H1 (cell line): ENCODE measurements around the gene VSNL1. TPM values are rescaled to one million over a fixed set of nuclear protein-coding genes. Genes with fewer than 3 reads are reported as not detected.

Experiments
- CTCF ChIA-PET: fragments of 300-600 bp; sonication (Branson Sonifier 250); formaldehyde crosslinking; loops from one replicate; lab custom pipeline; 2021; ENCODE audit not compliant: partially characterized antibody; lab: Charles Lee
- POLR2A ChIA-PET: fragments of 300-600 bp; sonication (Branson Sonifier 250); formaldehyde crosslinking; loops from one replicate; lab custom pipeline; 2021; ENCODE audit warnings: inconsistent platforms; ENCODE audit not compliant: partially characterized antibody; lab: Charles Lee
- DNase-seq, 2 experiments: peaks; one replicate each; pipeline versions ENCODE4 v3.0.0 to v3.0.0-alpha.2; 2010 to 2022; ENCODE audit warnings: low spot score in 2 of 2, low read depth in 1 of 2, mixed read lengths in 1 of 2
- FAIRE-seq: peaks from 2 replicates; lab custom pipeline; 2011; peaks lifted over from hg19 to GRCh38; lab: Jason Lieb, UNC
- H2AFZ ChIP-seq: 2 replicates; pipeline ENCODE4 v1.8.1; 2012; ENCODE audit warnings: low read length, inconsistent platforms
- H2AK5ac ChIP-seq: 2 replicates; pipeline ENCODE4 v1.6.1; 2013; ENCODE audit warnings: low read depth, low read length
- H2BK120ac ChIP-seq: replicated peaks from 2 replicates; pipeline ENCODE3; 2013; ENCODE audit warnings: low read depth, low read length, inconsistent platforms
- H2BK12ac ChIP-seq: 2 replicates; pipeline ENCODE4 v1.6.1; 2013; ENCODE audit warnings: low read depth, low read length
- H2BK15ac ChIP-seq: 2 replicates; pipeline ENCODE4 v1.6.1; 2013; ENCODE audit warnings: low read length
- H2BK20ac ChIP-seq: 2 replicates; pipeline ENCODE4 v1.6.1; 2013; ENCODE audit warnings: low read length
- H2BK5ac ChIP-seq: 2 replicates; pipeline ENCODE4 v1.6.1; 2013; ENCODE audit warnings: low read depth, low read length
- H3K14ac ChIP-seq: 2 replicates; pipeline ENCODE4 v1.6.1; 2013; ENCODE audit warnings: inconsistent platforms; ENCODE audit not compliant: insufficient read length
- H3K18ac ChIP-seq: 2 replicates; pipeline ENCODE4 v1.6.1; 2013; ENCODE audit warnings: low read length; ENCODE audit errors: extremely low read depth
- H3K23ac ChIP-seq: 2 replicates; pipeline ENCODE4 v1.6.1; 2013; ENCODE audit warnings: inconsistent platforms; ENCODE audit not compliant: insufficient read length
- H3K23me2 ChIP-seq: 2 replicates; pipeline ENCODE4 v1.6.1; 2013; ENCODE audit warnings: low read depth, low read length
- H3K27ac ChIP-seq: 2 replicates; pipeline ENCODE4 v1.6.1; 2011; ENCODE audit warnings: low read depth, low read length, inconsistent platforms
- H3K27me3 ChIP-seq, 4 experiments: replicated peaks in 1 of 4; 1 replicate in 1 of 4; 2 replicates in 3 of 4; pipeline versions ENCODE4 v1.6.1 to v1.8.1; 2011 to 2013; ENCODE audit warnings: low read length in 3 of 4, mild to moderate bottlenecking in 3 of 4, inconsistent platforms in 2 of 4, mixed read lengths in 2 of 4, moderate library complexity in 1 of 4; ENCODE audit not compliant: control insufficient read depth in 3 of 4, insufficient read depth in 3 of 4; ENCODE audit errors: extremely low read depth in 1 of 4
- H3K36me3 ChIP-seq, 4 experiments: 2 replicates each; pipeline versions ENCODE4 v1.6.1 to v1.8.1; 2011 to 2013; ENCODE audit warnings: mild to moderate bottlenecking in 4 of 4, low read length in 3 of 4, moderate library complexity in 2 of 4, control low read depth in 1 of 4, inconsistent platforms in 1 of 4; ENCODE audit not compliant: insufficient read depth in 4 of 4, control insufficient read depth in 2 of 4
- H3K4ac ChIP-seq: replicated peaks from 2 replicates; pipeline ENCODE3; 2013; ENCODE audit warnings: low read length, low read depth, mixed read lengths, inconsistent platforms; ENCODE audit not compliant: insufficient read length
- H3K4me1 ChIP-seq, 4 experiments: replicated peaks in 1 of 4; 1 replicate in 1 of 4; 2 replicates in 3 of 4; pipeline versions ENCODE4 v1.6.1 to v1.8.1; 2011 to 2013; ENCODE audit warnings: low read length in 3 of 4, inconsistent platforms in 2 of 4, mixed read lengths in 1 of 4; ENCODE audit not compliant: insufficient read depth in 4 of 4, control insufficient read depth in 3 of 4
- H3K4me2 ChIP-seq, 2 experiments: 2 replicates each; pipeline versions ENCODE4 v1.6.1 to v1.8.1; 2011 to 2013; ENCODE audit warnings: low read depth in 2 of 2, low read length in 2 of 2, control low read depth in 1 of 2, inconsistent platforms in 1 of 2, mild to moderate bottlenecking in 1 of 2; ENCODE audit not compliant: insufficient read depth in 1 of 2
- H3K4me3 ChIP-seq, 4 experiments: fragments of 200-600, 300-600 bp in 1 of 4; sonication (generic), shearing (Covaris generic), sonication (Bioruptor Twin) in 1 of 4; 2 replicates each; pipeline versions ENCODE4 v1.5.1 to v1.8.1; 2011 to 2016; ENCODE audit warnings: low read length in 4 of 4, low read depth in 3 of 4, control low read depth in 2 of 4, inconsistent platforms in 2 of 4, mild to moderate bottlenecking in 2 of 4, mixed read lengths in 1 of 4, moderate library complexity in 1 of 4; ENCODE audit not compliant: insufficient read depth in 2 of 4; ENCODE audit errors: extremely low read depth in 1 of 4
- H3K56ac ChIP-seq: replicated peaks from 2 replicates; pipeline ENCODE3; 2013; ENCODE audit warnings: low read depth, mild to moderate bottlenecking, mixed read lengths, low read length, inconsistent platforms; ENCODE audit not compliant: insufficient read length
- H3K79me1 ChIP-seq: 2 replicates; pipeline ENCODE4 v1.6.1; 2013; ENCODE audit warnings: low read depth, low read length, control low read depth
- H3K79me2 ChIP-seq, 2 experiments: 2 replicates each; pipeline versions ENCODE4 v1.6.1 to v1.8.1; 2012 to 2013; ENCODE audit warnings: low read length in 2 of 2, mild to moderate bottlenecking in 2 of 2, inconsistent platforms in 1 of 2; ENCODE audit not compliant: insufficient read depth in 2 of 2, control insufficient read depth in 1 of 2
- H3K9ac ChIP-seq, 4 experiments: replicated peaks in 1 of 4; 1 replicate in 1 of 4; 2 replicates in 3 of 4; pipeline versions ENCODE4 v1.6.1 to v1.8.1; 2011 to 2013; ENCODE audit warnings: low read depth in 3 of 4, low read length in 3 of 4, control low read depth in 2 of 4, mild to moderate bottlenecking in 2 of 4, moderate library complexity in 2 of 4, inconsistent platforms in 1 of 4; ENCODE audit errors: extremely low read depth in 1 of 4
- H3K9me3 ChIP-seq, 2 experiments: 2 replicates each; pipeline versions ENCODE4 v1.6.1 to v1.8.1; 2012 to 2013; ENCODE audit warnings: mild to moderate bottlenecking in 2 of 2, moderate library complexity in 2 of 2, control low read depth in 1 of 2, inconsistent platforms in 1 of 2, low read depth in 1 of 2, low read length in 1 of 2, mixed read lengths in 1 of 2; ENCODE audit not compliant: insufficient read depth in 2 of 2
- H4K20me1 ChIP-seq, 2 experiments: replicated peaks in 1 of 2; 2 replicates each; pipeline versions ENCODE3 to v1.8.1; 2011 to 2013; ENCODE audit warnings: inconsistent platforms in 2 of 2, low read length in 2 of 2, mild to moderate bottlenecking in 1 of 2; ENCODE audit not compliant: insufficient read depth in 2 of 2, control insufficient read depth in 1 of 2
- H4K5ac ChIP-seq: 2 replicates; pipeline ENCODE4 v1.6.1; 2013; ENCODE audit warnings: low read length, low read depth, mixed read lengths, inconsistent platforms; ENCODE audit not compliant: insufficient read length
- H4K8ac ChIP-seq: 2 replicates; pipeline ENCODE4 v1.8.0; 2013; ENCODE audit warnings: mild to moderate bottlenecking, moderate library complexity, low read length, inconsistent platforms; ENCODE audit not compliant: insufficient read depth; ENCODE audit errors: extremely low read depth
- H4K91ac ChIP-seq: replicated peaks from 2 replicates; pipeline ENCODE3; 2013; ENCODE audit warnings: low read length, mixed read lengths, inconsistent platforms; ENCODE audit not compliant: insufficient read length
- EGR1 ChIP-seq: IDR thresholded peaks from 2 replicates; pipeline ENCODE4 v1.6.1; 2011; ENCODE audit warnings: low read depth, low read length, borderline replicate concordance
- EP300 ChIP-seq, 2 experiments: IDR thresholded peaks; 1 replicate in 1 of 2; 2 replicates in 1 of 2; pipeline ENCODE4 v1.6.1; 2011 to 2012; ENCODE audit warnings: low read depth in 2 of 2, low read length in 2 of 2, mild to moderate bottlenecking in 2 of 2, borderline replicate concordance in 1 of 2, inconsistent platforms in 1 of 2, moderate library complexity in 1 of 2
- HDAC6 ChIP-seq: IDR thresholded peaks from one replicate; pipeline ENCODE4 v1.7.1; 2012; ENCODE audit warnings: low read depth, mild to moderate bottlenecking, inconsistent platforms, low read length, moderate library complexity
- RNF2 ChIP-seq: fragments of 200-900, 300-1000 bp; sonication (generic); IDR thresholded peaks from 2 replicates; pipeline ENCODE4 v1.7.1; 2016; ENCODE audit warnings: borderline replicate concordance, low read depth, mild to moderate bottlenecking, antibody characterized with exemption, low read length; ENCODE audit not compliant: poor library complexity, severe bottlenecking; ENCODE audit errors: missing control alignments
- TEAD4 ChIP-seq: IDR thresholded peaks from 2 replicates; pipeline ENCODE4 v1.6.1; 2012; ENCODE audit warnings: low read depth, low read length, inconsistent platforms, mixed read lengths
- WGBS, 2 experiments: shearing (Covaris generic) in 1 of 2; methylation state at CpG; one replicate each; pipeline versions ENCODE4 v1.1.6 to v1.1.7; 2013 to 2015; ENCODE audit warnings: low lambda C conversion rate in 2 of 2, mixed read lengths in 2 of 2, inconsistent platforms in 1 of 2, low coverage in 1 of 2, missing lambda C conversion rate in 1 of 2; ENCODE audit not compliant: insufficient replicate concordance in 2 of 2, insufficient coverage in 1 of 2, insufficient read length in 1 of 2; ENCODE audit errors: extremely low coverage in 1 of 2, missing lambda C conversion rate in 1 of 2; 5-methylcytosine and 5-hydroxymethylcytosine counted together
- polyA plus RNA-seq, 7 experiments: library from polyadenylated mRNA; depleted of rRNA in 3 of 7; stranded (reverse) in 5 of 7; unstranded in 2 of 7; fragments of >200 nt in 5 of 7; fragments of 200-250 nt in 2 of 7; gene quantifications; 1 replicate in 5 of 7; 2 replicates in 1 of 7; 4 replicates in 1 of 7; pipeline versions ENCODE4 v1.2.1 to v1.2.3, GENCODE V29; 2011 to 2013; ENCODE audit warnings: missing spikeins in 2 of 7, mixed read lengths in 2 of 7
- total RNA-seq: library from RNA; stranded (reverse); fragmentation: NEBNext Ultra II Directional; extraction: Animal tissue kit (Norgen Biotek cat#: 25700); gene quantifications from 2 replicates; pipeline ENCODE4 v1.2.1, GENCODE V29; 2021

The VSNL1 gene
- total and polyA plus RNA-seq, 2 of the 8 experiments (the other 6 are each of a cell fraction or from before 2014, with no cell fraction given) = 49.4 to 108 TPM

- Histone ChIP-seq H3K4ac (no peak overlapping the region), H3K27ac (no peak overlapping the region), H3K9me3 (no peaks in the 10 kb centered on the region), H3K36me3 (no peaks in the 10 kb centered on the region; a peak in 2 of 8 replicates), H3K4me3 (no peak overlapping the region), H4K8ac (no peak overlapping the region), H3K4me2 (no peak overlapping the region), H4K20me1 (peaks cover 0 to 1% of the 10 kb centered on the region in 2 experiments), H3K56ac (no peak overlapping the region), H3K14ac (no peak overlapping the region), H3K4me1 (peaks cover 0 to 23% (median 13%) of the 10 kb centered on the region in 4 experiments; a peak in 6 of 7 replicates), H3K18ac (no peak overlapping the region), H2AK5ac (no peak overlapping the region), H4K91ac (no peak overlapping the region), H2BK12ac (no peak overlapping the region), H3K27me3 (no peaks in the 10 kb centered on the region), H2BK120ac (no peak overlapping the region), H3K79me2 (peaks cover 0 to 76% of the 10 kb centered on the region in 2 experiments; a peak in 2 of 4 replicates), H2BK20ac (no peak overlapping the region), H2AFZ (no peak overlapping the region), H2BK15ac (no peak overlapping the region), H3K79me1 (peaks cover 6% of the 10 kb centered on the region; the same call in 1 of the 2 replicates), H3K23me2 (no peaks in the 10 kb centered on the region), H3K9ac (no peak overlapping the region), H4K5ac (no peak overlapping the region), H3K23ac (no peak overlapping the region), H2BK5ac (no peak overlapping the region)
- POLR2A ChIA-PET = no interaction called here
- DNase-seq (no peak), FAIRE-seq (no peak)
- WGBS, 2 experiments = 86% methylated on average over 3 of the region's 3 CpGs; no CpG with 5 or more reads in 1 of the 2 experiments
- CTCF ChIA-PET = no interaction called here
- TF ChIP-seq RNF2 (no peak), EGR1 (no peak), EP300 (IDR thresholded peaks at IDR 0.05; ENCODE audit: borderline replicate concordance in 1 of 2, low read depth in 2 of 2, low read length in 2 of 2) (no peak), TEAD4 (no peak), HDAC6 (no peak)
Measured at GRCh38 chr2:17587469-17587868, 47.0 kb downstream of the VSNL1 start.
